BJ (cell line): ENCODE results near the gene MATN1. TPM values are rescaled to one million over a fixed set of nuclear protein-coding genes. Genes with fewer than 3 reads are reported as not detected.

Experiments
- CTCF ChIA-PET: fragments of 350-600 bp; formaldehyde crosslinking; extraction: SDS; loops from one replicate; lab custom pipeline; 2021; ENCODE audit warnings: antibody characterized with exemption, inconsistent platforms; lab: Yijun Ruan, JAX
- POLR2A ChIA-PET: fragments of 300-600 bp; sonication (Branson Sonifier 250); formaldehyde crosslinking; extraction: SDS; loops from one replicate; lab custom pipeline; 2021; ENCODE audit warnings: antibody characterized with exemption; lab: Charles Lee
- DNase-seq: peaks from one replicate; pipeline ENCODE4 v3.0.0-alpha.2; 2011; ENCODE audit warnings: low read depth
- H3K27me3 ChIP-seq: 2 replicates; pipeline ENCODE4 v1.6.0; 2011; ENCODE audit warnings: low read length; ENCODE audit not compliant: control insufficient read depth, insufficient read depth
- H3K36me3 ChIP-seq: 2 replicates; pipeline ENCODE4 v1.5.1; 2011; ENCODE audit warnings: low read length; ENCODE audit not compliant: control insufficient read depth, insufficient read depth
- H3K4me3 ChIP-seq: 2 replicates; pipeline ENCODE4 v1.5.1; 2011; ENCODE audit warnings: low read depth, mild to moderate bottlenecking, control low read depth, low read length
- polyA plus RNA-seq: library from polyadenylated mRNA; depleted of rRNA; stranded (reverse); fragments of >200 nt; gene quantifications from 2 replicates; pipeline ENCODE4 v1.2.3, GENCODE V29; 2011; rRNA removed
- small RNA-seq: library from RNA; depleted of rRNA; stranded (forward); fragments of <200 nt; gene quantifications from one replicate; pipeline ENCODE3, GENCODE V24; 2012; ENCODE audit warnings: low replicate concordance, low read depth; ENCODE audit not compliant: insufficient read length
- TF ChIP-seq, protein P1 (sequence below): IDR thresholded peaks from 2 replicates; pipeline ENCODE4 v1.5.1; 2011; ENCODE audit warnings: low read depth, mild to moderate bottlenecking, control low read depth, inconsistent platforms, low read length, moderate library complexity; ENCODE audit not compliant: insufficient read depth

Gene MATN1
- polyA plus RNA-seq, 1 experiment: 0.13 TPM

DNA sequence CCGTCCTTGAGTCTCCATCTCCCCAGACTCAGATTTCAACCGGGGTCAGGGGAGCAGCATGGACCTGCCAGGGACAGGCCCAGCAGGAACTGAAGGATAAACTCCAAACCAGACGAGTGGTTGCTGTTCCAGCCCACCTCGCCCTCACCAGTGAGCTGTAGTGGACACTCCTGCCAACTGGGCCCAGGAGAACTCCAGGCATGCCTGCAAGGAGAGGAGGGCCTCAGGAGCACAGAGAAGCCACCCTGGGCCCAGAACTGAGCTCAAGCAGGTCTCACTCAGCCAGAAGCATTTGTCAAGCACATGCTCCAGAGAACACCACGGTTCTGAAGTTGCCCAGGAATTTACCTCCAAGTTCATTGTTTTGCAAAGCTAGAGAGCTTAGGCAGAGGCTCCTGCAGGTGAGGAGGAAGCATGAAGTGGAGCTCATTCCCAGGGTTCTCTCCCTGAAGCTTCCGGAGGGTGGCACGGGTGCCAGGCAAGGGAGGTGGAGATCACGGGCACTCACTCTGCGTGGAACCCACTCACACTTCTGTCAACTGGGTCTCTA is 61.0 kb downstream of the MATN1 start:
- Histone ChIP-seq H3K27me3 (peaks cover 5% of the 10 kb centered on the region), H3K36me3 (no peaks in the 10 kb centered on the region), H3K4me3 (no peak overlapping the region)
- POLR2A ChIA-PET: no interaction called here
- TF ChIP-seq, protein P1, sequence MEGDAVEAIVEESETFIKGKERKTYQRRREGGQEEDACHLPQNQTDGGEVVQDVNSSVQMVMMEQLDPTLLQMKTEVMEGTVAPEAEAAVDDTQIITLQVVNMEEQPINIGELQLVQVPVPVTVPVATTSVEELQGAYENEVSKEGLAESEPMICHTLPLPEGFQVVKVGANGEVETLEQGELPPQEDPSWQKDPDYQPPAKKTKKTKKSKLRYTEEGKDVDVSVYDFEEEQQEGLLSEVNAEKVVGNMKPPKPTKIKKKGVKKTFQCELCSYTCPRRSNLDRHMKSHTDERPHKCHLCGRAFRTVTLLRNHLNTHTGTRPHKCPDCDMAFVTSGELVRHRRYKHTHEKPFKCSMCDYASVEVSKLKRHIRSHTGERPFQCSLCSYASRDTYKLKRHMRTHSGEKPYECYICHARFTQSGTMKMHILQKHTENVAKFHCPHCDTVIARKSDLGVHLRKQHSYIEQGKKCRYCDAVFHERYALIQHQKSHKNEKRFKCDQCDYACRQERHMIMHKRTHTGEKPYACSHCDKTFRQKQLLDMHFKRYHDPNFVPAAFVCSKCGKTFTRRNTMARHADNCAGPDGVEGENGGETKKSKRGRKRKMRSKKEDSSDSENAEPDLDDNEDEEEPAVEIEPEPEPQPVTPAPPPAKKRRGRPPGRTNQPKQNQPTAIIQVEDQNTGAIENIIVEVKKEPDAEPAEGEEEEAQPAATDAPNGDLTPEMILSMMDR: no peak
- DNase-seq: no peak
- CTCF ChIA-PET: interaction anchor here (0.6 kb wide), 1 partner anchor 102 kb away, joined by 4 read pairs; no protein-coding TSS in a partner anchor

DNA sequence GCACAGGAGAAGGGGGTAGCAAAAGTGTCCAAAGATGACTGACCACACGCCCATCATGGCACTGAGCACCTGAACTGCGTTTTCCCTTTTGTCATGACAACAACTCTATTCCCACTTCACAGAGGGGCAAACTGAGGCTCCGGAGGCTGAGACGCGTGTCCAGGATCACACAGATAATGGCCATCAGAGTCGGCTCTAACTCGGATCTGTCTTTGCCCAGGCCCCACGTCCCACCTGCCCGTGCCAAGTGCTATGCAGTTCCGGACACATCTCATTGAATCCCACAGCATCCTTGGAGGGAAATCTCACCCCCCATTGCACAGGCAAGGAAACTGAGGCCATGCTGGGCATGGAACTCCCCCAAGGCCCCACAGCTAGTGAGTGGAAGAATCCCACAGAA is 62.1 kb downstream of the MATN1 start:
- Histone ChIP-seq H3K36me3 (no peaks in the 10 kb centered on the region), H3K4me3 (no peak overlapping the region), H3K27me3 (peaks cover 5% of the 10 kb centered on the region)
- DNase-seq: no peak
- CTCF ChIA-PET: no interaction called here
- TF ChIP-seq, protein P1: no peak
- POLR2A ChIA-PET: no interaction called here

Small RNAs within 50 kb of the gene (small RNA-seq; reads per million reads assigned to genes)
- not detected for gene MIR4420

Other genes with a start within 250 kb of the MATN1 start
- 1.6 and 2.1 TPM in 2 replicates for gene LAPTM5, start 34.2 kb upstream of the MATN1 start, polyA plus RNA-seq
- gene SDC3, start 185.2 kb upstream of the MATN1 start, polyA plus RNA-seq: 15.4 and 18.0 TPM in 2 replicates